NCI-H82 (cell line): ENCODE measurements around the gene DENND6A.
A peak's percentile ranks its signal among the peaks of the same experiment; 100 is the strongest.
"Not testable (repeated sequence)": the region's sequence is repeated elsewhere in the genome, so short reads cannot be mapped to it uniquely, and the experiment has no call there.

Experiments used
- DNase-seq: peaks from one replicate; lab custom pipeline; 2025; lab: John Stamatoyannopoulos, UW

The DENND6A gene

GRCh38 chr3:57692396-57693147 is at the start of gene DENND6A:
Gene DENND6A, minus strand, starts transcription at chr3:57693077. Its CDS starts 59 bp downstream, at chr3:57693018.
- peak; percentile 95 for DNase-seq

- no peak for DNase-seq
Measured at GRCh38 chr3:57740027-57740426, 47.1 kb upstream of the DENND6A start.

DNA sequence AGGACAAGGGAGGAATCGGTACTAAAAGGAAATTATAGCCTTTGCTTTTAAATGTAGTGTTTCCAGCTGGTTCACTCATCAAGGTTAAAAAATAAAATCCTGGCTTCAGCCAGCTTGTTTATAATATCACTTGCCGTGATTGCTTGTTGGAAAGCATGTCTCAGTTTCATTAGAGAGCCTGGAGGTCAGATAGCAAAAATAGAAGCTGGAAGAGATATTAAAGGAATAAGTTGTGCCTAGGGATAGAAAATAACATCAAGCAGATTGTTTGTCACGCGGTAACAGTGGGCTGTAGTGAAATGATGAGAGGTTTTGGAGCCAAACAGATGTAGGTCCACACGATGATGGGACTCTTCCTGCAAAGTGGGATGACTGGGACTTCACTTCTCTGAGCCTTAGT is 45.5 kb upstream of the DENND6A start:
- no peak for DNase-seq

DNA sequence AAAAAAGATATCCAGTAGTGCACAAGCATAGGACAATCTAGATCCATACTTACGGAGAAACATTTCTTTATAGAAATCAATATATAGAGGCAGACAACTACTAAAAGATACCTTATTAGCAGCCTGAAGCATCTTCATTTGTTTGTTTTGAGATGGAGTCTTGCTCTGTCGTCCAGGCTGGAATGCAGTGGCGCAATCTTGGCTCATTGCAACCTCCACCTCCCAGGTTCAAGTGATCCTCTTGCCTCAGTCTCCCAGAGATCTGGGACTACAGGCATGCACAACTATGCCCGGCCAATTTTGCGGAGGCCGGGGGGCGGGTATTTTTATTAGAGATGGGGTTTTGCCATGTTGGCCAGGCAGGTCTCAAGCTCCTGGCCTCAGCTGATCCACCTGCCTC is 45.0 kb upstream of the DENND6A start:
- DNase-seq = no peak

GRCh38 chr3:57735405-57735804 is 42.5 kb upstream of the DENND6A start:
- no peak for DNase-seq

DNA sequence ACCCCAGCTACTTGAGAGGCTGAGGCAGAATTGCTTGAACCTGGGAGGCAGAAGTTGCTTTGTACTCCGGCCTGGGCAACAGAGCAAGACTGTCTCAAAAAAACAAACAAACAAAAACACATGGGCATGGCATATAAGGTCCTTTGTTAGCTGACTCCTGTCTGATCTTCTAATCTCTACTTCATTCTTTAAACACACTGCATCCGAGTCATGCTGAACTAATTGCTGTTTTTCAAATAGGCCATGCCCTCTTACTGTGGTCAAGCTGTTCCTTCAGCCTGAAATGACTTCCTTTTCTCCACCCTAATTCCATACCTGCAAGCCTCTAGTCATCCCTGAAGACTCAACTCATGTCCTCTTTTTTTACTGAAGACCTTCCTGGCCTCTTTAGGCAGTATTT is 40.9 kb upstream of the DENND6A start:
- no peak for DNase-seq

- no peak for DNase-seq
Measured at GRCh38 chr3:57731311-57731710, 38.4 kb upstream of the DENND6A start.

GRCh38 chr3:57730682-57731081 is 37.8 kb upstream of the DENND6A start:
- DNase-seq = no peak

DNA sequence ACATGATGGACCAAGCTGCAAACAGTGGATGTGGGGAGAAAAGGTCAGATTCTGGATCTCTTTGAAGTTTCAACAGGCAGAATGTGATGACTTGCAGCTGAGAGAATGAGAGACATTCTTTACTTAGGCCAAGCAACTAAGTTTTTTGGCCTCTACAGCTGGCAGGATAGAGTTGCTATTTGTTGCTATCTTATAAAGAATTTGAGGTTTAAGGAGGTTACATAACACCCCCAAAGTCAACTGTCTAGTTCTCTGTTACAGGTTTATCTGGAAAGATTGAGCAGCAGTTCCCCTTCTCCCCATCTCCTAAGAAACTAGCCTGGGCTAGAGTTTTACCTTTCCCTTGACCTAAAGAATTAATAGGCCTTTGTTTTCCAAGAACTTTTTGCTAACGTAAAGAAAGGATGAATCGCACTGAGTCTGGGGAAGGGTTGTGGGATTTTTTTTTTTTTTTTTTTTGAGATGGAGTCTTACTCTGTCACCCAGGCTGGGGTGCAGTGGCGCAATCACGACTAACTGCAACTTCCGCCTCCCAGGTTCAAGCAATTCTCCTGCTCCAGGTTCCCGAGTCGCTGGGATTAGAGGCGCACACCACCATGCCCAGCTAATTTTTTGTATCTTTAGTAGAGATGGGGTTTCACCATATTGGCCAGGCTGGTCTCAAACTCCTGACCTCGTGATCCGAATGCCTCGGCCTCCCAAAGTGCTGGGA is 36.6 kb upstream of the DENND6A start:
- DNase-seq = no peak

- DNase-seq = no peak
Measured at GRCh38 chr3:57727106-57727505, 34.2 kb upstream of the DENND6A start.

- no peak for DNase-seq
Measured at GRCh38 chr3:57726397-57726796, 33.5 kb upstream of the DENND6A start.

GRCh38 chr3:57718118-57718517 is 25.2 kb upstream of the DENND6A start:
- DNase-seq = no peak

DNA sequence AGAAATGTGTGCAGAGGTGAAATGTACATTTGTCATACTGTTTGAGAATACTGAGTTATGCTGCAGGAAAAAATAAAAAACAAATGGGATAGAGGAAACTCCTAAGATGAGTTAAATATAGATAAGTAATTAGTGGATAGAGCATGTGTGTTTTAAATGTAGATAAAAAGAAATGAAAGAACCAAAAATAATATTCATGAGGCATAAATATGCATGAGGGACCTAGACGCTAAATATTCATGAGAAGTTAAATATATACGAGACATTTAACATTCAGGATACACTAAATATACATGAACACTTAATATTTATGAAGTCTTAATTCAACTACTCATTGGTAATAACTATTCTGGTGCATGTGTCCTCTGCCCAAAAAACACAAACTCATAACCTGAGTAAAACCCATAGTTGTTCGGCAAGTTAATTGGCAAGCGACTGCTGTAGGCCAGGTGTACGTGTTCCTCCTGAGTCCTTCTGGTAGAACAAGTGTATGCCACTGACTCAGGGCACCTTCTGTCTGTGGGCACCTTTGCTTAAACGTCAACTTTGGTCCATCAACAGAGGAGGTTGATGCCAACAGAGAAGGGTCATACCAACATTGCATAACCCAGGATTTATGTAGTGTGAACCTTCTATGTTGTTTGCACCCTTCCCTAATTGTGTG is 24.5 kb upstream of the DENND6A start:
- DNase-seq = no peak

DNA sequence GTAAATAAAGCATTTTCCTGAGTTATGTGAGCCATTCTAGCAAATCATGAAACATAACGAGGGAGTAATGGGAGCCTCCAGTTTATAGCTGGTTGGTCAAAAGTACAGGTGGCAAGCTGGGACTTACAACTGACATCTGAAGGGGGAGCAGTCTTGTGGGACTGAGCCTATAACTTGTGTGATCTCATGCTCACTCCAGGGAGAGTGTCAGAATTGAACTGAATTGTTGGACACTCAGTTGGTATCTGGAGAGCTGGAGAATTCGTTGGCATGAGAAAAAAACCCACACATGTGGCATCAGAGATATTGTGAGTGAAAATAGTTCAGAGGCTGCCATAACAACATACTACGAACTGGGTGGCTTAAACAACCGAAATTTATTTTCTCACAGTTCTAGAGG is 22.8 kb upstream of the DENND6A start:
- DNase-seq = no peak

- DNase-seq = no peak
Measured at GRCh38 chr3:57709559-57709958, 16.7 kb upstream of the DENND6A start.

- DNase-seq = no peak
Measured at GRCh38 chr3:57709031-57709430, 16.2 kb upstream of the DENND6A start.

GRCh38 chr3:57706462-57706861 is 13.6 kb upstream of the DENND6A start:
- peak; percentile 58 for DNase-seq

- DNase-seq = not testable (repeated sequence)
Measured at GRCh38 chr3:57705351-57705750, 12.5 kb upstream of the DENND6A start.

DNA sequence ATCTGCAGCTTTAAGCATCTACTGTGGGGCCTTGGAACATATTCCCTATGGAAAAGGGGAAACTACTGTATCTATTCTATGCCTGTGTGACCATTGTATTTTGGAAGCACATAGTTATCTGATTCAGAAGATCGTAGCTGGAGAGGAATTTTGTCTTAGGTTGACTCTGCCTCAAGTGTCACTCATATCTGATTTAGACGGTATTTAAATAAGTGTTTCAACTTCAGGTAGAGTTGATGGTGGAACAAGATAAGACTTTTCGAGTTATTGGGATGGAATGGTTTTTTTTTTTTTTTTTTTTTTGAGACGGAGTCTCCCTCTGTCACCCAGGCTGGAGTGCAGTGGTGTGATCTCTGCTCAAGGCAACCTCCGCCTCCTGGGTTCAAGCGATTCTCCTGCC is 8.9 kb upstream of the DENND6A start:
- DNase-seq = no peak

- DNase-seq = no peak
Measured at GRCh38 chr3:57700737-57701136, 7.9 kb upstream of the DENND6A start.

- DNase-seq = no peak
Measured at GRCh38 chr3:57699591-57699990, 6.7 kb upstream of the DENND6A start.

DNA sequence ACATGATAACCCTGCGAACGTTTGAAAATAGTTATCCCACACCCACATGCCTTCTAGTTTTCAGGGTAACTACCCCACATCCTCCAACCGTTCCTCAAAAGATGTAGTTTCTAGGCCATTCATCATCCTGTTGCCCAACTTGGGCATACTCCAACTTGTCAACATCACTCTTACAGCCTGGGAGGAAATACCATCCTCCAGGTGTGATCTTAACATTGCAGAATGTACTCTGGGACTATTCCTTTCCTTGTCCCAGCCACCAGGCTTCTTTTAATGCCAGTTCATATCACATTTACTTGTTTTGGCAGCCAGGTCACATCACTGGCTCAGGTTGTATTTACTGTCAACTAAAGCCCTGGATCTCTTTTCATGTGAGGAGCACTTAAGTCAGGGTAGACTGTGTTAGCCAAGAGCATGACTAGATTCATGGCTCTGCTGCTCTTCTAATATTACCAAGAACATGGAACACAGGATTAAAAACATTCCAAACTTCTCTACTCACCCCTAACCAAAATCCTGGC is 4.0 kb upstream of the DENND6A start:
- no peak for DNase-seq

DNA sequence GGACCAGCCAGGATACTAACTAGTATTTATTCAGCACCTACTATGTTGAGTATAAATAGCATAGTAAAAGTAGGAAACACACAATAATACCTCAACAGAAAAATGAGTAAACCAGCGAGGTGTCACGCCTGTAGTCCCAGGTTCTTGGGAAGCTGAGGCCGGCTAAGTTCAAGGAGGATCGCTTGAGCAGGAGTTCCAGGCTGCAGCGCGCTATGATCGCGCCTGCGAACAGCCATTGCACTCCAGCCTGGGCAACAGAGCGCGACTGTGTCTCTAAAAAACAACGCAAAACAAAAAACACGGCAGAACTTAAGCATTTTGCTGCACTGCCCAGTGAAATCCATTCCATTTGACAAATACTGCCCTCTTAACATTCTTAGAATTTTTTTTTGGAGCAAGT is 1.3 kb upstream of the DENND6A start:
- no peak for DNase-seq
